Thymus (tissue), 11 donors: Measurements from ENCODE around the gene TANGO6. TPM values are rescaled to one million over a fixed set of nuclear protein-coding genes. Genes with fewer than 3 reads are reported as not detected.
A peak's percentile ranks its signal among the peaks of the same experiment; 100 is the strongest.

Source experiments
- DNase-seq, 9 donors: peaks; one replicate each; pipeline ENCODE4 v3.0.0-alpha.2; 2013; ENCODE audit warnings: low spot score in 9 of 9, low read depth in 6 of 9, missing footprints in 1 of 9
- H3K27ac ChIP-seq, 2 donors: one replicate each; pipeline ENCODE4 v1.5.1; 2013; ENCODE audit warnings: control low read depth in 1 of 2, low read depth in 1 of 2, low read length in 1 of 2, mild to moderate bottlenecking in 1 of 2, moderate library complexity in 1 of 2
- H3K27me3 ChIP-seq, 2 donors: one replicate each; pipeline ENCODE4 v1.5.1; 2013; ENCODE audit warnings: low read length in 1 of 2; ENCODE audit not compliant: control insufficient read depth in 2 of 2, insufficient read depth in 1 of 2
- H3K36me3 ChIP-seq, 2 donors: one replicate each; pipeline ENCODE4 v1.5.1; 2013; ENCODE audit warnings: low read length in 1 of 2, mild to moderate bottlenecking in 1 of 2, moderate library complexity in 1 of 2; ENCODE audit not compliant: control insufficient read depth in 2 of 2, insufficient read depth in 2 of 2
- H3K4me1 ChIP-seq, 2 donors: one replicate each; pipeline ENCODE4 v1.5.1; 2013; ENCODE audit warnings: low read length in 2 of 2; ENCODE audit not compliant: control insufficient read depth in 2 of 2, insufficient read depth in 2 of 2
- H3K4me3 ChIP-seq, 2 donors: one replicate each; pipeline ENCODE4 v1.5.1; 2013; ENCODE audit warnings: low read length in 2 of 2, control low read depth in 1 of 2, mild to moderate bottlenecking in 1 of 2
- H3K9me3 ChIP-seq, 2 donors: one replicate each; pipeline ENCODE4 v1.5.1; 2013; ENCODE audit warnings: low read length in 1 of 2, mild to moderate bottlenecking in 1 of 2; ENCODE audit not compliant: control insufficient read depth in 2 of 2, insufficient read depth in 1 of 2
- WGBS: extraction: QIAGEN DNeasy Blood & Tissue Kit; methylation state at CpG from one replicate; pipeline ENCODE4 v1.1.7; 2013; 5-methylcytosine and 5-hydroxymethylcytosine counted together
- polyA plus RNA-seq: library from polyadenylated mRNA; stranded (reverse); fragments of 200-250 nt; gene quantifications from one replicate; pipeline ENCODE4 v1.2.3, GENCODE V29; 2013
- total RNA-seq: library from RNA; stranded (reverse); fragments of 120-200 nt; gene quantifications from one replicate; pipeline ENCODE4 v1.2.4, GENCODE V29; 2013
- donor health status: healthy.

TANGO6 gene
- total and polyA plus RNA-seq, 2 donors, result 3.2 to 9.1 TPM

GRCh38 chr16:68883685-68884084 lies 40.4 kb downstream of the TANGO6 start:
- no peak overlapping the region for H3K27ac ChIP-seq

GRCh38 chr16:68884401-68884800 lies 41.1 kb downstream of the TANGO6 start:
- Histone ChIP-seq H3K36me3 (peaks cover 4 to 7% of the 10 kb centered on the region in 2 donors), H3K9me3 (no peaks in the 10 kb centered on the region), H3K4me3 (no peak overlapping the region), H3K4me1 (no peaks in the 10 kb centered on the region), H3K27me3 (no peaks in the 10 kb centered on the region), H3K27ac (no peak overlapping the region)
- 99% methylated on average over 1 of the region's 1 CpG for WGBS
- no peak for DNase-seq

More at GRCh38 chr16:68883685-68884084, 40.4 kb downstream of the TANGO6 start:
- no peak overlapping the region for H3K4me3 ChIP-seq
- peaks cover 4 to 7% of the 10 kb centered on the region in 2 donors for H3K36me3 ChIP-seq
- no peaks in the 10 kb centered on the region for H3K27me3 ChIP-seq
- DNase-seq, result no peak
- 98% methylated on average over 6 of the region's 6 CpGs for WGBS
- no peaks in the 10 kb centered on the region for H3K4me1 ChIP-seq
- no peaks in the 10 kb centered on the region for H3K9me3 ChIP-seq

- H3K27me3 ChIP-seq, result no peaks in the 10 kb centered on the region
- WGBS, result 95% methylated on average over 7 of the region's 7 CpGs
- no peaks in the 10 kb centered on the region for H3K4me1 ChIP-seq
- no peak for DNase-seq
- no peak overlapping the region for H3K27ac ChIP-seq
- H3K36me3 ChIP-seq, result peaks cover 4 to 7% of the 10 kb centered on the region in 2 donors
- no peaks in the 10 kb centered on the region for H3K9me3 ChIP-seq
- no peak overlapping the region for H3K4me3 ChIP-seq
These were observed 41.8 kb downstream of the TANGO6 start for GRCh38 chr16:68884861-68885720.

GRCh38 chr16:68887107-68887506 lies 43.8 kb downstream of the TANGO6 start:
- no peaks in the 10 kb centered on the region for H3K27me3 ChIP-seq
- WGBS, result 97% methylated on average over 1 of the region's 1 CpG
- H3K4me3 ChIP-seq, result no peak overlapping the region
- H3K4me1 ChIP-seq, result no peaks in the 10 kb centered on the region
- DNase-seq, result no peak
- no peak overlapping the region for H3K27ac ChIP-seq
- no peaks in the 10 kb centered on the region for H3K36me3 ChIP-seq
- no peaks in the 10 kb centered on the region for H3K9me3 ChIP-seq

GRCh38 chr16:68889508-68890150 lies 46.3 kb downstream of the TANGO6 start:
- H3K36me3 ChIP-seq, result no peaks in the 10 kb centered on the region
- no peaks in the 10 kb centered on the region for H3K4me1 ChIP-seq
- no peaks in the 10 kb centered on the region for H3K9me3 ChIP-seq
- DNase-seq, result no peak
- H3K27me3 ChIP-seq, result no peaks in the 10 kb centered on the region
- WGBS, result 94% methylated on average over 3 of the region's 3 CpGs
- H3K4me3 ChIP-seq, result no peak overlapping the region
- no peak overlapping the region for H3K27ac ChIP-seq

GRCh38 chr16:68892214-68892613 lies 48.9 kb downstream of the TANGO6 start:
- Histone ChIP-seq H3K4me3 (no peak overlapping the region), H3K9me3 (no peaks in the 10 kb centered on the region), H3K4me1 (no peaks in the 10 kb centered on the region), H3K27me3 (no peaks in the 10 kb centered on the region), H3K36me3 (no peaks in the 10 kb centered on the region), H3K27ac (no peak overlapping the region)
- DNase-seq, result no peak
- 84% methylated on average over 8 of the region's 8 CpGs for WGBS

GRCh38 chr16:68892898-68893297 lies 49.6 kb downstream of the TANGO6 start:
- Histone ChIP-seq H3K4me3 (no peak overlapping the region), H3K27me3 (no peaks in the 10 kb centered on the region), H3K9me3 (no peaks in the 10 kb centered on the region), H3K27ac (no peak overlapping the region), H3K36me3 (no peaks in the 10 kb centered on the region), H3K4me1 (no peaks in the 10 kb centered on the region)
- DNase-seq, result no peak
- WGBS, result 98% methylated on average over 2 of the region's 2 CpGs

- Histone ChIP-seq H3K9me3 (no peaks in the 10 kb centered on the region), H3K27ac (no peak overlapping the region), H3K36me3 (no peaks in the 10 kb centered on the region), H3K4me3 (no peak overlapping the region), H3K27me3 (no peaks in the 10 kb centered on the region), H3K4me1 (no peaks in the 10 kb centered on the region)
- peak in 1 of 9 donors; percentile 2 for DNase-seq
- WGBS, result 96% methylated on average over 11 of the region's 11 CpGs
These were observed 50.7 kb downstream of the TANGO6 start for GRCh38 chr16:68893710-68894705.
